Measurements from ENCODE around the gene SBSN.

Gene SBSN

DNA sequence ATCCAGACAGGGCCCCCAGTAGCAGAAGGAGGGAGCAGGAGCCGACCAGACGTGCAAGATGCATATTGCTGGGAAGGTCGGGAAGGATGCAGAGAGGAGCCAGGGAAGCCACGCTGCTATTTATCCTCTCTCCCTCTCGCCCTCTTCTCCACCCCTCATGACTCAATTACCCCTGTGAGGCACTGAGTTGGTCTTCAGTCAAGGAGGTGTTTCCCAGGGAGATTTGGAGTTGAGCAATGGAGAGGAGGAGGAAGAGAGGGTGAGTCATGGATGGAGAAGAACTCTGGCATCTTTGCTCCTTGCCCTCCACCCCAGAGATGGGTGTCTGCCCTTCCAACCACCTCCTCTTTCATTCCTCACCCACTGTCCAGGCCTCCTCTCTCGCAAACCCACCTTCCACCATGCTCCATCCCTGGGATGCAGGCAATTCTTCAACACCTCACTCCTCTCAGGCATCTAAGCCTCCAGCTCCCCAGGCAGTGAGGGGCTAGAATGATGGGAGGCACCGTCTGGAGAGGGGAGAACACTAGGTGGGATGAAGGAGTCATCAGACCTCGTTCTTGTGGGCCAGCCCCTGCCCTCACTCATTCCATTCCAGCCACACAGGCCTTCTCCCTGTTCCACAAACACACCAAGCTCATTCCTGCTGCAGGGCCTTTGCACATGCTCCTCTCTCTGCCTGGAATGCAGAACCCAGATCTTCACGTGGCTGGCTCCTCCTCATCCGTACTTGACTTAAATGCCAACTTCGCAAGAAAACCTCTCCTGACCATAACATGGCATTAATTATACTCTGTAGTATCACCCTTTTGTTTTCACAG, at the start of gene SBSN:
SBSN (minus strand) TSS at position 94 of the 821 bp plus-strand sequence; CDS start at position 64, 30 bp downstream.
- in situ Hi-C loops (cut with MboI; ENCODE audit: low sequenced_read_pairs), result no loop called here

DNA sequence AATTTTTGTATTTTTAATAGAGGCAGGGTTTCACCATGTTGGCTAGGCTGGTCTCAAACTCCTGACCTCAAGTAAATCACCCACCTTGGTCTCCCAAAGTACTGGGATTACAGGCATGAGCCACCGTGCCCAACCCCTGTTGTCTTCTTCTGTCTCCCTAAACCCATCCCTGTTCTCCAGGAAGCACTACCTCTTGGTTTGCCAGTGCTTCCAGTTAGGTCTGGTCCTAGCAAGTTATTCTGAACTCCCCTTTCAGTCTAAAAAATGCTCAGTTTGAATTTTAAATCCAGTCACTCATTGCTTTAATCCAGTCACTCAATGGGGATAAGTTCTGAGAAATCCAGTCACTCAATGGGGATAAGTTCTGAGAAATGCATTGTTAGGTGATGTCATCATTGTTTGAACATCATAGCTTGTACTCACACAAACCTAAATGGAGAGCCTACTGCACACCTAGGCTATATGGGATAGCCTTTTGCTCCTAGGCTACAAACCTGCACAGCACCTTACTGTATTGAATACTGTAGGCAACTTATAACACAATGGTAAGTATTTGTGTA, 43.4 kb upstream of the SBSN start:
- in situ Hi-C loops (cut with MboI; ENCODE audit: low sequenced_read_pairs), result no loop called here

- in situ Hi-C loops (cut with MboI; ENCODE audit: low sequenced_read_pairs), result no loop called here
These were observed 41.2 kb upstream of the SBSN start for GRCh38 chr19:35569281-35569781.

DNA sequence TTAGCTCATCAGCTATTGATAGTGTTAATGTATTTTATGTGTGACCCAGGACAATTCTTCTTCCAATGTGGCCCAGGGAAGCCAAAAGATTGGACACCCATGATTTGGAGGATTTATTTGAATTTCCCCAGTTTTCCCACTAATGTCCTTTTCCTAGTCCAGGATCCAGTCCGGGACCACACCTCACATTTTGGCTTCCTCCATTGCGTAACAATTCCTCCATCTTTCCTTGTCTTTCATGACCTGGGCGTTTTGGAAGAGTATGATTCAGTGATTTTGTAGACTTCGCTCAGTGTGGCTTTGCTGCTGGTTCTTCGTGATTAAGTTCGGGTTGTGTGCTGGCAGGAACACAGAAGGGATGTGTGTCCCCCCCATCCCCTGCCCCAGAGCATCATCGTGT, 38.6 kb upstream of the SBSN start:
- in situ Hi-C loops (cut with MboI; ENCODE audit: low sequenced_read_pairs), result no loop called here

DNA sequence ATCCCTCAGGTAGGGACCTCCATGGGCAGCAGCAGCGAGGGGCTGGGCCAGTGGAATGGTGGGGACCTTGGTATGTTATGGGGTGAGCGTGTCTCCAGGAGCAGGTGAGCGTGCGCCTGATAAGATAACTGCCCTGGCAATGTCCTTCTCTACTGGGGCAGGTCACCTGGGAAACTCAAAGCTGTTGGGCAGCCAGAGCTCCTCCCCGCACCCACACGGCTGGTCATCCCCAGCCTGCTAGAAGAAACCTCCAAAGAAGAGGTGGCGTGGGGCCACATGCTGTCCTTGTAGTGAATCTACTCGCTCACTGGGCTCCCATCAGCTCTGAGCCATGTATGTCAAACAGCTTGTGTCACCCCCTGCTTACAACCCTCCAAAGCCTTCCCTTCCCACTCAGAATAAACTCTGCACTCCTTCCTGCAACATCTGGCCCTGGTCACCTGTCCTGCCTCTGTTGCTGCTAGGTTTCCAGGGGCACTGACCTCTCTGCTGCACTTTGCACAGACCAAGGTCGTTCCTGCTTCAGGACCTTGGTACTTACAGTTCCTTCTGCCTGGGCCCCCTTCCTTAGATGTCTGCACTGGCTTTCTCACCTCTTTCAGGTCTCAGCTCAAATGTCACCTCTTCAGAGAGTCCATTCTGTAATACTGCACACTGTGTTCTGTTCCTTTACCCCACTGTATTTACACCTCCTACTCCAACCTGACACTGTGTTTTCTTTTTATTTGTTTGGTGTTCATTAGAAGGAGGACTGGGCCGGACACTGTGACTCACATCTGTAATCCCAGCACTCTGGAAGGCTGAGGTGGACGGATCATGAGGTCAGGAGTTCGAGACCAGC, 37.1 kb upstream of the SBSN start:
- in situ Hi-C loops (cut with MboI; ENCODE audit: low sequenced_read_pairs), result no loop called here

- in situ Hi-C loops (cut with MboI; ENCODE audit: low sequenced_read_pairs), result no loop called here
These were observed 35.2 kb upstream of the SBSN start, which contains the start of gene ATP4A for GRCh38 chr19:35563207-35563829. ATP4A (minus strand) TSS chr19:35563658; CDS start chr19:35563629, 29 bp downstream.

DNA sequence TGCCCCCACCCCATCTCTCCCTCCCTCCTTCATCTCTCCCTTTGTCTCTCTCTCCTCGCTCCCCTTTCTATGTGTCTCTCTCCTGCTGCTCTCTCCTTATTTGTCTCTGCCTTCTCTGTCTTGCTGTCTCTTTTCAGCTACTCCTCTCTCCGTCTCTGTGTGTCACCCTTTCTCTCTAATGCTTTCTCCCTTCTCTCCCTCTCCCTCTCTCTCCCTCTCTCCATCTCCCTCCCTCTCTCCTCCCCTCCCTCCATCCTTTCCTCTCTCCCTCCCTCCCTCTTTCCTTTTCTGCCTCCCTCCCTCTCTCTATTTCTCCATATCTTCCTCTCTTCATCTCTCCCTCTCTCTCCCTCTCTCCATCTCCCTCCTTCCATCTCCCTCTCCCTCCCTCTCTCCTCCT, 34.7 kb upstream of the SBSN start:
- in situ Hi-C loops (cut with MboI; ENCODE audit: low sequenced_read_pairs), result no loop called here

- in situ Hi-C loops (cut with MboI; ENCODE audit: low sequenced_read_pairs), result no loop called here
These were observed 34.2 kb upstream of the SBSN start for GRCh38 chr19:35562336-35562735.

DNA sequence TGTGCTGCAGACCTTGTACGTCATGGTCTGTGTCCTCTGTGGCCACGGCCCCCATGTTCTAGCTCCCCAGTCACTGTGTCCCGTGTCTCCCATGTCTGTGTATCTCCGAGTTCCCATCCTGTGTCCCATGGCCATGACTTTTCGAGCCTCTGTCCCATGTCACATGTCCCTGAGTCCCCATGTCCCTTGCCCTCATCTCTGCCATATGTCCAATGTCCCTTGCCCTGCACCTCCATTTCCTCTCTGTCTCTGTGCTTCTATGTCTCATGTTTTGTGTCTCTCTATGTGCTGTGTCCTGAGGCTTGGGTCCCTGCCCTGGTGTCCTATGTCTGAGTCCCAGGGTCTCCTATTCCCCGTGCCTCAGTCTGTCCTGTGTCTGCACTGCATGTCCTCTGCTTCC, 33.3 kb upstream of the SBSN start:
- in situ Hi-C loops (cut with MboI; ENCODE audit: low sequenced_read_pairs), result no loop called here

GRCh38 chr19:35560677-35561076, 32.6 kb upstream of the SBSN start:
- in situ Hi-C loops (cut with MboI; ENCODE audit: low sequenced_read_pairs), result no loop called here

DNA sequence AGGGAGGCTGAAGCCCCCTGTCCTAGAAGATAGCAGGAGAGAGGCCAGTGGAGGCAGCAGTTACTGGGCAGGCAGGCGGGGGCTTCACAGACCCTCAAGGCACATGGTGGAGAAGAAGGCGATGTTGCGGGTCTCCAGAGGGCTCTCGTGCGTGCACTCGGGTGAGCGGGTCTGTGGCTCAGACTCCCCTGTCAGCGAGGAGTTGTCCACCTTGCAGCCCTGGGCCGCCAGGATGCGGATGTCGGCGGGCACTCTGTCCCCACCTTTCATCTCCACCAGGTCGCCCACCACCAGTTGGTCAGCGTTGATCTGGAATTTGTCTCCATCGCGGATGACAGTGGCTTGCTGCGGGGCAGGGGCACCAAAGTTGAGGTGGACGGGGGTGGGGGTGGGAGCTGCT, 32.2 kb upstream of the SBSN start:
- in situ Hi-C loops (cut with MboI; ENCODE audit: low sequenced_read_pairs), result no loop called here

DNA sequence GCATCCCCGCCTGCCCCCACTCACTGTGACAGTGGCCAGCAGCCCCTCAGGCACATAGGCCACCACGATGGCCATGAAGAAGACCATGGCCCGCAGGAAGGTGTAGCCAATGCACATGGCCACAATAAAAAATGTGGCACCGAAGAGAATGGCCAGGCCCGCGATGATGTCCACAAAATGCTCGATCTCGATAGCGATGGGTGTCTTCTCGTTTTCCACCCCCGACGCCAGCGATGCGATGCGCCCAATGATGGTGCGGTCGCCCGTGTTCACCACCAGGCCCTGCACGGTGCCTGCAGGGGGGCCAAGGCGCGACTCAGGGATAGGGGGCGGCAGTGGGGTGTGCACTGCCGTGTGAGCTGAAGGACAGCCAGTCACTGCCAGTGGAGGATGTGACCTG, 31.7 kb upstream of the SBSN start:
- in situ Hi-C loops (cut with MboI; ENCODE audit: low sequenced_read_pairs), result no loop called here

DNA sequence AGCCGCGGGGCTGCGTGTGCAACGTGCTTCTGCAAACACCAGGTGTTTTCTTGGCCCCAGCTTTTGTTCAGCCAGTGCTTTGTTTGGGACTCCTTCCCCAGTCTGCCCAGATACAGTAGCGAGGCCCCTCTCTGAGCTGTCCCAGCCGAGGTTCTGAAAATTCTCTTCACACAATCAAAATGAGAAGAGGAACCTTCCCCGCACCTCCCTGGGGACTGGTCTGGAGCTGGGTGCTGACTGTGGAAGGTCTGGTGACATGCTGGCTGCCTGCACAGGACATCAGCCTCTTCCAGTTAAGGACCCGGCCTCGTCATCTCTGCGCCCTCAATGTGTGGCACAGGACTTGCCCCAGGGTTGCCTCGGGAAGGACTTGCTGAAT, 31.2 kb upstream of the SBSN start:
- in situ Hi-C loops (cut with MboI; ENCODE audit: low sequenced_read_pairs), result no loop called here

GRCh38 chr19:35558400-35559280, 30.5 kb upstream of the SBSN start:
- in situ Hi-C loops (cut with MboI; ENCODE audit: low sequenced_read_pairs), result no loop called here

DNA sequence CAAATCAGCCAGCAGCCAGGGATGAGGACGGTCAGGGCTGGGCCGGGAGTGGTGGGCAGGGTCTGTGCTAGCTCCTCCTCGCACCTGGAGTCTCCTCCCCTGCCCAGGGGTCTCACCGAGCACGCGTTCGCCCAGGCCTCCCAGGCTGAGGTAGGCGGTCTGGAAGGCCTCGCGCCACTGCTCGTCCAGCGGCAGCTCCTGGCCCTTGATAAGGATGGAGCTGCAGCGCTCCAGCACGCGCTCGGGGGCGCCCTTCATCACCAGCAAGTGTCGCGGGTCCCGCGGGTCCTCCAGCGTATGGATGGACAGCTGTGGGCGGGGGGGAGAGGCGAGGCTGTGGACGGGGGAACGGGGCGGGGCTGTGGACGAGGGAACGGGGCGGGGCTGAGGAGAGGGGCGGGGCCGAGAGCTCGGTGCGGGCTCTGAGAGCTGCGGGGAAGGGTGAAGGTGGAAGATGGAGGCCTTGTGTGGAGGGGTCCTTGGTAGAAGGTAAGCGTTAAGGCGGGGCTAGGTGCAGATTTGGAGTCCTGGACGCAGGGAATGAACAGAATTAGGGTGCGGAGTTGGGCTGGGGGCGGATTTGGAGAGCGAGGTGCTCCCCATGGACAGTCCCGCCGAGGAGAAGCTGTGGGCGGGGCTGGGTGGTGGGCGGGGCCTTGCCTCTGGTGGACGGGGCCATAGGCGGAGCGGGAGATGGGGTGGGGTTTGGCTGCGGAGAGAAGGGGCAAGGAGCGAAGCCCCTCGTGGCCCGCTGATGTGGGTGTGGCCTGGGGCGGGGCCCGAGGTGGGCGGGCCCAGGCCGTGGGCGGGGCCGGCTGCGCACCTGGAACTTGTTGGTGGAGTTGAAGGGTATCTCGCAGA, 29.7 kb upstream of the SBSN start:
- in situ Hi-C loops (cut with MboI; ENCODE audit: low sequenced_read_pairs), result no loop called here

DNA sequence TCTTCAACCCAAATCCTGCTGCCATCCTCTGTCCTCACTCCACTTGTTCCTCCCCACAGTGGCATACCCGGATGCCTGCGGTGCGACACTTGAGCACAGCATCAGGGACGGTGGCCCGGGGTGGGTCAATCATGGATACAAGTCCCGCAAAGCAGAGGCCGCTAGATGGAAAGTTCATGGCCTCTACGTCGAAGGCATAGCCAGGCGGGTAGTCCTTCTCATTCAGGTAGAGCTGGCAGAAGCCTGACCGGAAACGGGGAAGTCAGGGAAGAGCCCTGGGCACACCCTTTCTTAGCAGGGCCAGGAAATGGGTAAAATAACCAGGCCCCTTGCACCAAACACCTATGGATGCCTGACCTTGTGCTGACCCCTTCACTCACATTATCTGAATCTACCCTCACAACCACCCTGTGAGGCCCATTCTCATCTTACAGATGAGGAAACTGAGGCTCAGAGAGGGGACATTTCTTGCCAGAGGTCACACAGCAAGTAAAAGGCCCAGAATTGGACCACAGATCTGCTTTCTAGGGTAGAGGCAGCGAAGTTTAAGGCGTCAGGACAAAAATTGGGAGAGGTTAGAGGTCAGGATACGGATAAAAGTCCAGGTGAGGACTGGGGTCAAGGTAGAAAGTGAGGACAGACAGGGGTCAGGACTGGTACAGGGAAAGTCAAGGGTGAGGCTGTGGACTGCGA, 28.9 kb upstream of the SBSN start:
- in situ Hi-C loops (cut with MboI; ENCODE audit: low sequenced_read_pairs), result no loop called here

DNA sequence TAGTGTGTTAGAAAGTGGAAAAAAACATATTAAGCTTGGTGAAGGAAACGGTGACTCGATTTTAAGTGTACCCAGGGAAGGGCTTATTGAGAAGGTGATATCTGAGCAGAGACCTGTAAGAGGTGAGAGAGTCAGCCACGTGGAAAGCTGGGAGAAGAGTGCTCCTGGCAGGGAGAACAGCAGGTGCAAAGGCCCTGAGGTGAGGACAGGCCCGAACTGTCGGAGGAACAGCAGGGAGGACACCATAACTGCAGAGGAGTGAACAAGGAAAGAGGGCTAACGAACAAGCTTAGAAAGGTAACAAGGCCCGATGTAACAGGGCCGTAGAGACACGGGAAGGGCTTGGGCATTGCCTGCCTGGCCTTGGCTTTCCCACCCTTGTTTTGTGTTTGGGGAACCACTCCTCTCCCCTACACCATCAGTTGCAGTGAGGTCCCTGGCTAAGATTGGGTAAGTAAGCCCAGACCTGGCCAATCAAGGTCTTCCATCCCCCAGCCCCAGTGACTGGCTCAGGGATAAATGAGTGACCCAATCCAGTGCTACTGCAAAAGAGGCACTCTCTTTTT, 28.0 kb upstream of the SBSN start:
- in situ Hi-C loops (cut with MboI; ENCODE audit: low sequenced_read_pairs), result no loop called here

DNA sequence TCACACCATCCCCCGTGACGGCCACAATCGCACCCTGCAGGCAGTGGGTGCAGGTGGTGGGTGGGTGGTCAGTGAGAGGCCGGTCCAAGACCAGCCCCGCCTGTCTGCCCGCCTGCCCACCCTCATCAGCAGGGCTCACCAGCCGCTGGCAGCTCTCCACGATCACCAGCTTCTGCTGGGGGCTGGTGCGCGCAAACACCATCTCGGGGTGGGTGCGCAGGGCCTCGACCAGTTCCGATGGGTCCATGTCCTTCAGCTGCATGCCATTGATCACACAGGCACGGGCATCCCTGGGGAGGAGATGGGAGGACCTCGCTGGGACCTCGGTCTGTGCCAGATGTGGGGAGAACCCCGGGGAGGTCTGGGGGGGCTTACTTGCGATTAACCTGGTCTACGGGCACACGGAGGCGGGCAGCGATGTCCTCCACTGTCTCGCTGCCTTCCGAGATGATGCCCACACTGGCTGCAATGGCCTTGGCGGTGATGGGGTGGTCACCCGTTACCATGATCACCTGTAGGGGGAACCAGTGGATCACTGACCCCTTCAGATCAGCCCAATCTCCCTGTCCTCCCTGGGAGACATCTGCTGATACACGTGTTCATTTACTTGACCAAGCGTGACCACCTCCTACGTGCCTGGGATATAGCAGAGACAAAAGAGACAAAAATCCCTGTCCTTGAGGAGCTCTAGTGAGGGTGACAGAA, 27.3 kb upstream of the SBSN start:
- in situ Hi-C loops (cut with MboI; ENCODE audit: low sequenced_read_pairs), result no loop called here

Measured in HL-60/S4 treated with phorbol 12-myristate 13-acetate at 8.2 ng/mL for 4 days and 3 days (cell line).